ENCODE measurements around the gene THOP1.

DNA sequence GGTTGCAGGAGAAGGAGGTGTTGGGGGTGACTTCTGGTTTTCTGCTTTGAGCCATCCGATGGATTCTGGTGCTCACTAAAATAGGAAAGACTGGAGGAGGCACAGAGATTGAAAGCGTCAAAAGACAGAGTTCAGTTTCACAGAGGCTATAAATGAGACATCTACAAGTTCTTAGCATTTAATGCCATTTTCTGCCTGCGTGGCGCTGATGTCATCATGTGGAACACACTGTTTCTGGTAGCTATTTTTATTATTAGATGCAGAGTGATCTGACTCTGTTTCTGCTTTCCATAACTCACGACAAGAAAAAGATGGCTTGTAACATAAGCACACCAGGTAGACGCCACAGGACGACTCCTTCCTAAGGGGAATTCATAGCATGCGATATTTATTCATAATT, 42.2 kb upstream of the THOP1 start:
- TF ChIP-seq RNF2 (IDR thresholded peaks at IDR 0.05; ENCODE audit: borderline replicate concordance, low read depth), result no peak
- no peak for TF ChIP-seq CEBPB (IDR thresholded peaks at IDR 0.05)
- TF ChIP-seq CTCF (IDR thresholded peaks at IDR 0.05), result no peak
- TF ChIP-seq, protein P1, sequence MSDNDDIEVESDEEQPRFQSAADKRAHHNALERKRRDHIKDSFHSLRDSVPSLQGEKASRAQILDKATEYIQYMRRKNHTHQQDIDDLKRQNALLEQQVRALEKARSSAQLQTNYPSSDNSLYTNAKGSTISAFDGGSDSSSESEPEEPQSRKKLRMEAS (IDR thresholded peaks at IDR 0.05), result no peak
- no peak for TF ChIP-seq SMC3 (IDR thresholded peaks at IDR 0.05)
- no peak for TF ChIP-seq GATA3 (IDR thresholded peaks at IDR 0.05; ENCODE audit: borderline replicate concordance)
- no peak for TF ChIP-seq ESRRA (IDR thresholded peaks at IDR 0.05; ENCODE audit: borderline replicate concordance, low read length)
- no peak for TF ChIP-seq TP53 (CRISPR knock-in tag; IDR thresholded peaks at IDR 0.05)
- TF ChIP-seq POLR2A (IDR thresholded peaks at IDR 0.05; ENCODE audit: low read length), result no peak
- no peak for TF ChIP-seq KDM1A (IDR thresholded peaks at IDR 0.05; ENCODE audit: low read depth)
- no peak for TF ChIP-seq POLR2AphosphoS2 (conservative IDR thresholded peaks at IDR 0.05; ENCODE audit: low read length)
- no peak for TF ChIP-seq ZFP36 (IDR thresholded peaks at IDR 0.05; ENCODE audit: borderline replicate concordance, partially characterized antibody)
- TF ChIP-seq RAD21 (conservative IDR thresholded peaks at IDR 0.05 in 1 of 2, IDR thresholded peaks at IDR 0.05 in 1 of 2), result no peak

All from A549 (cell line).